HCT116 (cell line): ENCODE data around the gene METTL22. TPM values are rescaled to one million over a fixed set of nuclear protein-coding genes. Genes with fewer than 3 reads are reported as not detected.

Experiments used
- ATAC-seq: fragments of 200-7000 bp; cut with Tn5 transposase; 2 replicates; pipeline ENCODE4 v1.9.1; 2020; ENCODE audit warnings: mild to moderate bottlenecking, moderate library complexity
- BruUV-seq: library from RNA; stranded (reverse); fragments of 400-500 nt; replicated peaks from 2 replicates; lab custom pipeline; 2021; lab: Mats Ljungman, UMichigan
- CTCF ChIA-PET: fragments of 300-600 bp; sonication (Branson Sonifier 250); formaldehyde crosslinking; loops from one replicate; lab custom pipeline; 2021; ENCODE audit warnings: antibody characterized with exemption; lab: Charles Lee
- POLR2A ChIA-PET: fragments of 300-600, 350-600 bp; sonication (Branson Sonifier 250); formaldehyde crosslinking; loops from one replicate; lab custom pipeline; 2021; ENCODE audit warnings: antibody characterized with exemption; lab: Charles Lee
- RAD21 ChIA-PET, 2 experiments: fragments of 300-600 bp; sonication (Branson Sonifier 250); formaldehyde crosslinking; loops; one replicate each; lab custom pipeline; 2023; ENCODE audit warnings: low total read pairs in 2 of 2; ENCODE audit not compliant: uncharacterized antibody in 2 of 2, unreplicated experiment in 2 of 2, low non-redundant PET in 1 of 2; lab: Charles Lee
- DNase-seq: peaks from one replicate; pipeline ENCODE4 v3.0.0-alpha.2; 2010; ENCODE audit warnings: low read depth, low spot score
- H2AFZ ChIP-seq: fragments of 200-600 bp; shearing (Covaris generic), sonication (generic); 2 replicates; pipeline ENCODE4 v1.6.1; 2017; ENCODE audit warnings: low read depth, mixed run types, mixed read lengths, antibody characterized with exemption, low read length; ENCODE audit not compliant: poor library complexity, severe bottlenecking
- H3K27ac ChIP-seq: 2 replicates; pipeline ENCODE4 v1.5.1; 2012; ENCODE audit warnings: low read depth, low read length
- H3K27me3 ChIP-seq: fragments of 200-600 bp; sonication (generic); 2 replicates; pipeline ENCODE4 v1.6.1; 2016; ENCODE audit warnings: mixed run types, low read length, mixed read lengths; ENCODE audit not compliant: insufficient read depth
- H3K36me3 ChIP-seq, 2 experiments: fragments of 200-500 bp in 1 of 2; fragments of 200-600 bp in 1 of 2; sonication (Bioruptor generic) in 1 of 2; sonication (generic) in 1 of 2; 2 replicates each; pipeline versions ENCODE4 v1.5.1 to v1.6.1; 2014 to 2016; ENCODE audit warnings: low read length in 2 of 2, inconsistent platforms in 1 of 2, mixed read lengths in 1 of 2, mixed run types in 1 of 2; ENCODE audit not compliant: insufficient read depth in 2 of 2, control insufficient read depth in 1 of 2
- H3K4me1 ChIP-seq, 2 experiments: fragments of 200-600 bp in 1 of 2; sonication (generic) in 1 of 2; 2 replicates each; pipeline versions ENCODE4 v1.5.1 to v1.6.1; 2012 to 2017; ENCODE audit warnings: low read length in 2 of 2, inconsistent platforms in 1 of 2, mild to moderate bottlenecking in 1 of 2, mixed read lengths in 1 of 2, mixed run types in 1 of 2, moderate library complexity in 1 of 2; ENCODE audit not compliant: insufficient read depth in 2 of 2, control insufficient read depth in 1 of 2
- H3K4me2 ChIP-seq: fragments of 200-600 bp; sonication (generic); 2 replicates; pipeline ENCODE4 v1.6.1; 2017; ENCODE audit warnings: mixed run types, low read length, mixed read lengths
- H3K4me3 ChIP-seq, 2 experiments: fragments of 200-600 bp in 1 of 2; sonication (generic) in 1 of 2; replicated peaks in 1 of 2; 2 replicates each; pipeline ENCODE4 v1.5.1; 2011 to 2016; ENCODE audit warnings: low read length in 2 of 2, control low read depth in 1 of 2, low read depth in 1 of 2, mild to moderate bottlenecking in 1 of 2, mixed read lengths in 1 of 2, mixed run types in 1 of 2
- H3K79me2 ChIP-seq: fragments of 200-600 bp; sonication (generic); 2 replicates; pipeline ENCODE4 v1.6.1; 2017; ENCODE audit warnings: mild to moderate bottlenecking, mixed run types, low read length, moderate library complexity, mixed read lengths; ENCODE audit not compliant: insufficient read depth
- H3K9ac ChIP-seq: fragments of 200-600 bp; sonication (generic); 2 replicates; pipeline ENCODE4 v1.6.1; 2016; ENCODE audit warnings: low read length, mixed read lengths
- H3K9me2 ChIP-seq: fragments of 200-600 bp; sonication (generic), shearing (Covaris generic); 2 replicates; pipeline ENCODE4 v1.6.1; 2017; ENCODE audit warnings: mixed run types, mild to moderate bottlenecking, moderate library complexity; ENCODE audit not compliant: insufficient read depth
- H3K9me3 ChIP-seq, 2 experiments: fragments of 200-500 bp in 1 of 2; fragments of 200-600 bp in 1 of 2; sonication (Bioruptor generic) in 1 of 2; sonication (generic) in 1 of 2; 2 replicates each; pipeline ENCODE4 v1.6.1; 2014 to 2017; ENCODE audit warnings: low read length in 2 of 2, mixed read lengths in 2 of 2, inconsistent platforms in 1 of 2, low read depth in 1 of 2, mild to moderate bottlenecking in 1 of 2, mixed run types in 1 of 2, moderate library complexity in 1 of 2; ENCODE audit not compliant: control insufficient read depth in 1 of 2, insufficient read depth in 1 of 2
- H4K20me1 ChIP-seq: fragments of 200-600 bp; sonication (generic), shearing (Covaris generic); 2 replicates; pipeline ENCODE4 v1.6.1; 2017; ENCODE audit warnings: mixed run types, mild to moderate bottlenecking, moderate library complexity; ENCODE audit not compliant: insufficient read depth
- CBX3 ChIP-seq: IDR thresholded peaks from 2 replicates; pipeline ENCODE4 v1.6.1; 2012; ENCODE audit warnings: low read depth
- CTCF ChIP-seq, 3 experiments: fragments of 200-600 bp in 1 of 3; sonication (generic) in 1 of 3; IDR thresholded peaks in 2 of 3; conservative IDR thresholded peaks in 1 of 3; 2 replicates each; pipeline ENCODE4 v1.5.1; 2012 to 2017; ENCODE audit warnings: low read depth in 2 of 3, low read length in 2 of 3, antibody characterized with exemption in 1 of 3, borderline replicate concordance in 1 of 3, control low read depth in 1 of 3, mild to moderate bottlenecking in 1 of 3, mixed read lengths in 1 of 3, mixed run types in 1 of 3, moderate library complexity in 1 of 3; ENCODE audit not compliant: insufficient read depth in 1 of 3
- EGR1 ChIP-seq: IDR thresholded peaks from 2 replicates; pipeline ENCODE4 v1.6.1; 2012; ENCODE audit warnings: low read depth
- ELF1 ChIP-seq: IDR thresholded peaks from 2 replicates; pipeline ENCODE4 v1.6.1; 2012; ENCODE audit warnings: low read depth, borderline replicate concordance
- EZH2 ChIP-seq: fragments of 200-600 bp; sonication (generic); IDR thresholded peaks from 2 replicates; pipeline ENCODE4 v1.6.1; 2017; ENCODE audit warnings: antibody characterized with exemption, mixed run types
- MAX ChIP-seq: IDR thresholded peaks from 2 replicates; pipeline ENCODE4 v1.6.1; 2012
- SIN3A ChIP-seq: IDR thresholded peaks from 2 replicates; pipeline ENCODE4 v1.6.1; 2012; ENCODE audit warnings: low read depth
- SP1 ChIP-seq: IDR thresholded peaks from 2 replicates; pipeline ENCODE4 v1.6.1; 2012; ENCODE audit warnings: low read depth
- SRF ChIP-seq: IDR thresholded peaks from 2 replicates; pipeline ENCODE4 v1.6.1; 2012; ENCODE audit warnings: low read depth
- TCF7L2 ChIP-seq: IDR thresholded peaks from 2 replicates; pipeline ENCODE4 v1.7.0; 2011; ENCODE audit warnings: borderline replicate concordance, inconsistent platforms; ENCODE audit not compliant: insufficient read depth, insufficient read length; ENCODE audit errors: extremely low read depth
- ZBTB33 ChIP-seq: IDR thresholded peaks from 2 replicates; pipeline ENCODE4 v1.6.1; 2011; ENCODE audit warnings: mild to moderate bottlenecking, low read length, moderate library complexity; ENCODE audit not compliant: insufficient replicate concordance; ENCODE audit errors: extremely low read depth
- ZFX ChIP-seq: fragments of 450-650 bp; IDR thresholded peaks from 2 replicates; pipeline ENCODE4 v1.6.1; 2017
- ZNF274 ChIP-seq: fragments of 200-500 bp; sonication (Bioruptor generic); IDR thresholded peaks from 2 replicates; pipeline ENCODE4 v1.6.1; 2014; ENCODE audit warnings: mild to moderate bottlenecking, low read depth, low read length, inconsistent platforms
- intact Hi-C: fragments of 100-400 bp; cut with micrococcal nuclease; formaldehyde crosslinking; loops from 2 replicates; pipeline ENCODE4 v1.10.0; 2022
- total RNA-seq: library from RNA; stranded (reverse); gene quantifications from one replicate; pipeline ENCODE4 v1.2.1, GENCODE V29; 2021; ENCODE audit not compliant: unreplicated experiment

Gene METTL22
- total RNA-seq, 1 experiment from 2014 or later, result 33.3 TPM

- Histone ChIP-seq H3K9me3 (no peaks in the 10 kb centered on the region), H3K4me3 (no peak overlapping the region), H3K4me1 (peaks cover 7 to 12% of the 10 kb centered on the region in 2 experiments; a peak in 3 of 4 replicates), H3K36me3 (peaks cover 41 to 43% of the 10 kb centered on the region in 2 experiments; a peak in 3 of 4 replicates), H2AFZ (no peak overlapping the region), H3K27ac (no peak overlapping the region), H3K9me2 (no peaks in the 10 kb centered on the region), H4K20me1 (no peaks in the 10 kb centered on the region), H3K27me3 (no peaks in the 10 kb centered on the region), H3K9ac (no peak overlapping the region), H3K4me2 (no peak overlapping the region), H3K79me2 (peaks cover 46% of the 10 kb centered on the region)
- ChIA-PET RAD21 (no interaction called here), POLR2A (interaction anchor here (0.7 kb wide), 1 partner anchor 452 kb away, joined by 4 read pairs; no protein-coding TSS in a partner anchor), CTCF (interaction anchor here (0.6 kb wide), 1 partner anchor 27 kb away, joined by 3 read pairs; no protein-coding TSS in a partner anchor)
- ATAC-seq (no peak), DNase-seq (no peak)
- no TSS peak for BruUV-seq
- intact Hi-C loops, result no loop called here
- TF ChIP-seq CBX3, result no peak
- TF ChIP-seq CTCF (IDR thresholded peaks at IDR 0.05 in 2 of 3, conservative IDR thresholded peaks at IDR 0.05 in 1 of 3; ENCODE audit: borderline replicate concordance in 1 of 3, insufficient read depth in 1 of 3, low read depth in 2 of 3, low read length in 2 of 3), result no peak
- TF ChIP-seq ZNF274, result no peak
- no peak for TF ChIP-seq TCF7L2
- TF ChIP-seq MAX, result no peak
- TF ChIP-seq SIN3A, result no peak
- no peak for TF ChIP-seq ZBTB33
- no peak for TF ChIP-seq ZFX
- no peak for TF ChIP-seq SP1
- TF ChIP-seq EZH2, result no peak
- TF ChIP-seq ELF1, result no peak
- TF ChIP-seq SRF, result no peak
- TF ChIP-seq EGR1, result no peak
These were observed 5.4 kb downstream of the METTL22 start for GRCh38 chr16:8626946-8627345.
